Vagina (tissue), 2 donors: Measurements from ENCODE around the gene ZNF384. TPM values are rescaled to one million over a fixed set of nuclear protein-coding genes. Genes with fewer than 3 reads are reported as not detected.

Source experiments
- DNase-seq, 2 donors: peaks; one replicate each; pipeline ENCODE4 v3.0.0-alpha.2; 2017; ENCODE audit errors: extremely low spot score in 2 of 2
- H3K27ac ChIP-seq: fragments of 200-600 bp; sonication (generic); one replicate; pipeline ENCODE4 v1.5.1; 2019
- H3K27me3 ChIP-seq: fragments of 200-600 bp; sonication (generic); one replicate; pipeline ENCODE4 v1.5.1; 2019
- H3K36me3 ChIP-seq, 2 donors: fragments of 200-600 bp; sonication (generic); one replicate each; pipeline ENCODE4 v1.5.1; 2017 to 2019
- H3K4me1 ChIP-seq: fragments of 200-600 bp; sonication (generic); one replicate; pipeline ENCODE4 v1.5.1; 2019
- H3K4me3 ChIP-seq, 2 donors: fragments of 200-600 bp; sonication (generic); 1 replicate in 1 of 2; 2 replicates in 1 of 2; pipeline ENCODE4 v1.5.1; 2016 to 2019
- H3K9me3 ChIP-seq: fragments of 200-600 bp; sonication (generic); one replicate; pipeline ENCODE4 v1.5.1; 2019
- POLR2A ChIP-seq, 2 donors: fragments of 450-650 bp; IDR thresholded peaks; one replicate each; pipeline ENCODE4 v1.6.1; 2017; ENCODE audit warnings: antibody characterized with exemption in 2 of 2, mild to moderate bottlenecking in 2 of 2, moderate library complexity in 2 of 2
- POLR2AphosphoS5 ChIP-seq, 2 donors: sonication (generic); formaldehyde crosslinking; IDR thresholded peaks; one replicate each; pipeline ENCODE4 v1.9.0; 2017; ENCODE audit warnings: antibody characterized with exemption in 2 of 2, mild to moderate bottlenecking in 2 of 2, low read depth in 1 of 2; ENCODE audit not compliant: insufficient read depth in 1 of 2
- intact Hi-C: fragments of 100-400 bp; cut with DNase I; formaldehyde crosslinking; loops from one replicate; pipeline ENCODE4 v1.15.1; 2023
- total RNA-seq: library from RNA; depleted of rRNA; stranded (reverse); fragments of >200 nt; gene quantifications from one replicate; pipeline ENCODE4 v1.2.3, GENCODE V29; 2016
- TF ChIP-seq, protein P1 (sequence below), 3 experiments: fragments of 450-650 bp in 2 of 3; fragments of 200-600 bp in 1 of 3; sonication (generic) in 1 of 3; IDR thresholded peaks; one replicate each; pipeline ENCODE4 v1.5.1; 2017 to 2019; ENCODE audit warnings: antibody characterized with exemption in 3 of 3, mild to moderate bottlenecking in 2 of 3, moderate library complexity in 2 of 3

Gene ZNF384
- total RNA-seq, 1 donor from 2014 or later, result 31.9 TPM

DNA sequence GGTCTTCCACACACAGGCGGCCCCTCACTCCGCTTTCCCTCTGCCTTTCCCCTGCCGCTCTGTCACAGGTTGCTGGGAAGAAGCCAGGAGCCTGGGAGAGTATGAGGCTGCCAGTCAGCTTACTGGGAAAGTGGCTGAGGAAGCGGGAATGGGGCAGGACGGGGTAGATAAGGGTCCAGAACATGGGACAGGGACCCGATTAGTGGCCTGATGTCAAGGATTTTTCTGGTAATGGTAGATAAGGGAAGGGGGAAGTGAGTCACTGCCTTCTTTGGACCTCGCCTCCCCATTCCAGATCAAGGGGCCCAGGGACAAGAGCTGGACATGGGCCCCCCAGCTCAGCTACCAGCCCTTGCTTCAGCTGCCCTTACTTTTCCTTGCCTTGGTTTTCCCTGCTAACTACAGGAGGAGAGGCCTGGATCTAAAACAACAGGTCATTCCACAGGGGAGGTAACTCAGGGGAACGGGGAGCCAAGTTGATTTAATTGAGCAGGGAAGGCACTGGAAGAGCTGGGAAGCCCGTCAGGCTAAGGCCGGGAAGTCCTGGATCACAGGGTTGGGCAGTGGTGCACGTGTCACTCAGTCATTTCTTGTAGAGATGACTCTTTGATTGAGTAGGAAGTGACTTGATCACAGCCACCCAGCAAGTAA is 49.9 kb downstream of the ZNF384 start:
- Histone ChIP-seq H3K9me3 (no peaks in the 10 kb centered on the region), H3K27ac (no peak overlapping the region), H3K36me3 (no peaks in the 10 kb centered on the region), H3K4me3 (no peak overlapping the region), H3K4me1 (peaks cover 10% of the 10 kb centered on the region), H3K27me3 (no peaks in the 10 kb centered on the region)
- intact Hi-C loops, result no loop called here
- TF ChIP-seq POLR2AphosphoS5 (IDR thresholded peaks at IDR 0.05; ENCODE audit: insufficient read depth in 1 of 2, low read depth in 1 of 2) (no peak), POLR2A (IDR thresholded peaks at IDR 0.05) (no peak)
- TF ChIP-seq, protein P1, sequence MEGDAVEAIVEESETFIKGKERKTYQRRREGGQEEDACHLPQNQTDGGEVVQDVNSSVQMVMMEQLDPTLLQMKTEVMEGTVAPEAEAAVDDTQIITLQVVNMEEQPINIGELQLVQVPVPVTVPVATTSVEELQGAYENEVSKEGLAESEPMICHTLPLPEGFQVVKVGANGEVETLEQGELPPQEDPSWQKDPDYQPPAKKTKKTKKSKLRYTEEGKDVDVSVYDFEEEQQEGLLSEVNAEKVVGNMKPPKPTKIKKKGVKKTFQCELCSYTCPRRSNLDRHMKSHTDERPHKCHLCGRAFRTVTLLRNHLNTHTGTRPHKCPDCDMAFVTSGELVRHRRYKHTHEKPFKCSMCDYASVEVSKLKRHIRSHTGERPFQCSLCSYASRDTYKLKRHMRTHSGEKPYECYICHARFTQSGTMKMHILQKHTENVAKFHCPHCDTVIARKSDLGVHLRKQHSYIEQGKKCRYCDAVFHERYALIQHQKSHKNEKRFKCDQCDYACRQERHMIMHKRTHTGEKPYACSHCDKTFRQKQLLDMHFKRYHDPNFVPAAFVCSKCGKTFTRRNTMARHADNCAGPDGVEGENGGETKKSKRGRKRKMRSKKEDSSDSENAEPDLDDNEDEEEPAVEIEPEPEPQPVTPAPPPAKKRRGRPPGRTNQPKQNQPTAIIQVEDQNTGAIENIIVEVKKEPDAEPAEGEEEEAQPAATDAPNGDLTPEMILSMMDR (IDR thresholded peaks at IDR 0.05), result no peak
- DNase-seq, result no peak

GRCh38 chr12:6638305-6638704 is 50.9 kb downstream of the ZNF384 start:
- H3K27ac ChIP-seq, result no peak overlapping the region
- no peak overlapping the region for H3K4me3 ChIP-seq
- no peaks in the 10 kb centered on the region for H3K9me3 ChIP-seq
- peaks cover 10% of the 10 kb centered on the region for H3K4me1 ChIP-seq
- intact Hi-C loops, result no loop called here
- H3K27me3 ChIP-seq, result no peaks in the 10 kb centered on the region
- no peaks in the 10 kb centered on the region for H3K36me3 ChIP-seq
- TF ChIP-seq POLR2A (IDR thresholded peaks at IDR 0.05), result no peak
- TF ChIP-seq, protein P1 (IDR thresholded peaks at IDR 0.05), result no peak
- no peak for TF ChIP-seq POLR2AphosphoS5 (IDR thresholded peaks at IDR 0.05; ENCODE audit: insufficient read depth in 1 of 2, low read depth in 1 of 2)
- DNase-seq, result no peak

DNA sequence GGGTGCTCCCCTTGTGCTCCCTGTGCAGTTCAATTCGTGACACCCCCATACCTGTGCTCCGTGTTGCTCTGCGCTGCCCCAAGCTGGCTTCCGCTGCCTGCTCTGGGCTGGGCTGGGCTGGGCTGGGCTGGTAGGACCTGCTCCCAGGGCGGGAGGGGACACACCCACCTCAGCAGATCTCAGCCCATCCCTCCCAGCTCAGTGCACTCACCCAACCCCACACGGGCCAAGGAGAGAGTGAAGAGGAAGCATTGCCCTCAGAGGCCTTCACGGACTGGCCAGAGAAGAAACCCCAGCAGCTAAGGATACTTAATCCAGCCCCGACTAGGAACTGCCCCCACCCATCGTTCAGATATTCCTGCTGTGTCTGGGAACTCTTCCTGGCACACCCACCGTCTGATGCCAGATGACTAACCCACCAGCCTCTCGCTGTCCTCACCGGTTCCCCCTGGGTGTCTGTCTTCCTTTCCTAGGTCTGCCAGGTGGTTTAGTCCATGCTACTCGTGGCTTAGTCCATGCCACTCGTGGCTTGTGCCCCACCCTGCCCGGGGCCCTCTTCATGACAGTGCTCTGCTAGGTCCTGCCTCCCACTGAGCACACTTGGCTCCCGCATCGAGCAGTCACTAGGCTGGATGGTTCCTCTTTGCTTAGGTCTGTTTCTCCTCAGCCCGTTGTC is 53.2 kb downstream of the ZNF384 start, which contains the start of gene LPAR5:
Gene LPAR5, minus strand, starts transcription at position 104 of the 676 bp plus-strand sequence. CDS start 14,711 bp downstream, outside the sequence.
- H3K4me1 ChIP-seq, result peaks cover 15% of the 10 kb centered on the region
- H3K36me3 ChIP-seq, result no peaks in the 10 kb centered on the region
- peak within 1 kb of the TSS; percentile 34 for H3K27ac ChIP-seq
- H3K4me3 ChIP-seq, result peak within 1 kb of the TSS in 1 of 2 donors; percentile 30
- no peaks in the 10 kb centered on the region for H3K27me3 ChIP-seq
- TF ChIP-seq, protein P1 (IDR thresholded peaks at IDR 0.05), result no peak
- peak in 1 of 2 donors; percentile 49 for TF ChIP-seq POLR2AphosphoS5 (IDR thresholded peaks at IDR 0.05; ENCODE audit: insufficient read depth in 1 of 2, low read depth in 1 of 2)
- intact Hi-C loops, result no loop called here
- no peak for DNase-seq
- no peaks in the 10 kb centered on the region for H3K9me3 ChIP-seq

DNA sequence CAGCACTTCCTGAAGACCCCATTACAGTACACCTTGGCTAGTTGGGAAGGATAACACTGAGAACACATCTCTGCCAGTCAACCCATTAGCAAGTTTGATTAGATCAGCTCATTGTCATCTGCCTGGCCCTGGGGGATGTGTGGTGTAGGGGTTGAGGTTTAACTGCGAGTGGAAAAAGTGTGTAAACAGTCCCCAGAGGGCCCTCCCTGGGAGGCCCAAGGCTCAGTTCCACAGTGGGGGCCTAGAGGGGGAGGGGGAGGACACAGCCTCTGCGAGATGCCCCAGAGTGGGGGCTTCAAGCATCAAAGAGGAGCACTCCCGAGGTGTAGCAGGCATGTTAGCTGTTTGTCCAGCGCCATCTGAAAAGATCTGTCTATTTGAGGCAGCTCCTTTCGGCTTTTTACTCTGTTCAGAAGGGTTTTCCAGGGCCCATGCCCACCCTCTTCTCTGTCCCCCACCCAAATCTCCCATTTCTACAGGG is 53.8 kb downstream of the ZNF384 start:
- peak overlapping the region; percentile 34 for H3K27ac ChIP-seq

More for the DNA sequence above, 53.8 kb downstream of the ZNF384 start:
- no peak for DNase-seq
- intact Hi-C loops, result no loop called here
- no peaks in the 10 kb centered on the region for H3K9me3 ChIP-seq
- H3K27me3 ChIP-seq, result no peaks in the 10 kb centered on the region
- H3K4me1 ChIP-seq, result peaks cover 15% of the 10 kb centered on the region
- TF ChIP-seq, protein P1 (IDR thresholded peaks at IDR 0.05), result no peak
- TF ChIP-seq POLR2A (IDR thresholded peaks at IDR 0.05) (no peak), POLR2AphosphoS5 (IDR thresholded peaks at IDR 0.05; ENCODE audit: insufficient read depth in 1 of 2, low read depth in 1 of 2) (no peak)
- no peaks in the 10 kb centered on the region for H3K36me3 ChIP-seq
- H3K4me3 ChIP-seq, result peak overlapping the region in 1 of 2 donors; percentile 30
